PC-9 (cell line): ENCODE measurements around the gene FAM168A. TPM values are rescaled to one million over a fixed set of nuclear protein-coding genes. Genes with fewer than 3 reads are reported as not detected.

ENCODE experiments used
- BruUV-seq: library from RNA; stranded (reverse); fragments of 400-500 nt; replicated peaks from 2 replicates; lab custom pipeline; 2021; lab: Mats Ljungman, UMichigan
- CTCF ChIA-PET: fragments of 300-600 bp; sonication (Branson Sonifier 250); formaldehyde crosslinking; loops from one replicate; lab custom pipeline; 2022; ENCODE audit warnings: antibody characterized with exemption; lab: Charles Lee
- POLR2A ChIA-PET: fragments of 300-600 bp; sonication (Branson Sonifier 250); formaldehyde crosslinking; loops from one replicate; lab custom pipeline; 2022; ENCODE audit warnings: antibody characterized with exemption; ENCODE audit not compliant: unreplicated experiment; lab: Charles Lee
- DNase-seq, 2 experiments: peaks; one replicate each; pipeline versions ENCODE4 v3.0.0 to v3.0.0-alpha.2; 2015 to 2022; ENCODE audit warnings: mixed read lengths in 1 of 2
- H2AFZ ChIP-seq: fragments of 200-600 bp; sonication (generic); 2 replicates; pipeline ENCODE4 v1.8.1; 2017; ENCODE audit warnings: antibody characterized with exemption
- H3F3A ChIP-seq: fragments of 200-600 bp; sonication (generic); 2 replicates; pipeline ENCODE4 v1.8.1; 2017; ENCODE audit warnings: antibody characterized with exemption, mild to moderate bottlenecking, low read depth; ENCODE audit not compliant: insufficient read depth
- H3K27ac ChIP-seq: fragments of 200-600 bp; sonication (generic); 2 replicates; pipeline ENCODE4 v1.6.1; 2016; ENCODE audit warnings: mixed run types
- H3K27me3 ChIP-seq: fragments of 200-600 bp; sonication (generic); 2 replicates; pipeline ENCODE4 v1.6.1; 2016; ENCODE audit warnings: low read depth, mixed run types; ENCODE audit not compliant: insufficient read depth
- H3K36me3 ChIP-seq: fragments of 200-600 bp; sonication (generic); 2 replicates; pipeline ENCODE4 v1.6.1; 2016; ENCODE audit warnings: low read depth, mixed run types
- H3K4me1 ChIP-seq: fragments of 200-600 bp; sonication (generic); replicated peaks from 2 replicates; pipeline ENCODE4 v1.6.1; 2016; ENCODE audit warnings: mixed run types; ENCODE audit not compliant: insufficient read depth
- H3K4me2 ChIP-seq: fragments of 200-600 bp; sonication (generic); 2 replicates; pipeline ENCODE4 v1.6.1; 2017; ENCODE audit warnings: mixed run types
- H3K4me3 ChIP-seq: fragments of 200-600 bp; sonication (generic); 2 replicates; pipeline ENCODE4 v1.6.1; 2016; ENCODE audit warnings: mixed run types
- H3K79me2 ChIP-seq: fragments of 200-600 bp; sonication (generic); 2 replicates; pipeline ENCODE4 v1.6.1; 2017; ENCODE audit warnings: low read depth, mixed run types
- H3K9me2 ChIP-seq: fragments of 200-600 bp; sonication (generic); 2 replicates; pipeline ENCODE4 v1.8.1; 2017; ENCODE audit warnings: mild to moderate bottlenecking; ENCODE audit not compliant: insufficient read depth
- H3K9me3 ChIP-seq: fragments of 200-600 bp; sonication (generic); 2 replicates; pipeline ENCODE4 v1.8.1; 2016; ENCODE audit warnings: low read depth; ENCODE audit not compliant: insufficient read depth
- H4K20me1 ChIP-seq: fragments of 200-600 bp; sonication (generic); 2 replicates; pipeline ENCODE4 v1.8.1; 2017; ENCODE audit not compliant: insufficient read depth
- CTCF ChIP-seq: fragments of 200-600 bp; sonication (generic); conservative IDR thresholded peaks from 2 replicates; pipeline ENCODE4 v1.6.1; 2017; ENCODE audit warnings: mixed run types, antibody characterized with exemption, mild to moderate bottlenecking, moderate library complexity
- EZH2 ChIP-seq: fragments of 200-600 bp; sonication (generic); IDR thresholded peaks from 2 replicates; pipeline ENCODE4 v1.8.0; 2017; ENCODE audit warnings: antibody characterized with exemption, low read depth
- intact Hi-C: fragments of 100-400 bp; cut with micrococcal nuclease; formaldehyde crosslinking; loops from one replicate; pipeline ENCODE4 v1.10.0; 2022; ENCODE audit not compliant: unreplicated experiment
- total RNA-seq: library from RNA; stranded (reverse); gene quantifications from 2 replicates; pipeline ENCODE4 v1.2.3, GENCODE V29; 2021

Gene FAM168A
- total RNA-seq, 1 experiment from 2014 or later, result 51.2 TPM

- Histone ChIP-seq H4K20me1 (no peaks in the 10 kb centered on the region; the same call in 1 of the 2 replicates), H3K9me2 (no peaks in the 10 kb centered on the region), H3K4me3 (no peak overlapping the region), H3K36me3 (no peaks in the 10 kb centered on the region), H3K27ac (no peak overlapping the region), H3K4me2 (no peak overlapping the region), H3K79me2 (no peaks in the 10 kb centered on the region), H2AFZ (no peak overlapping the region), H3K4me1 (no peaks in the 10 kb centered on the region), H3F3A (no peaks in the 10 kb centered on the region), H3K27me3 (no peaks in the 10 kb centered on the region), H3K9me3 (no peaks in the 10 kb centered on the region)
- TF ChIP-seq CTCF (no peak), EZH2 (no peak)
- intact Hi-C loops, result no loop called here
- ChIA-PET CTCF (no interaction called here), POLR2A (no interaction called here)
- no TSS peak for BruUV-seq
- no peak for DNase-seq
These were observed 199.8 kb downstream of the FAM168A start for GRCh38 chr11:73398132-73398526.

GRCh38 chr11:73397468-73398131, 200.3 kb downstream of the FAM168A start:
- H3K4me3 ChIP-seq, result no peak overlapping the region
- no peak overlapping the region for H3K4me2 ChIP-seq
- no TSS peak for BruUV-seq
- no peaks in the 10 kb centered on the region for H3K4me1 ChIP-seq
- H3K79me2 ChIP-seq, result no peaks in the 10 kb centered on the region
- H2AFZ ChIP-seq, result no peak overlapping the region
- no peaks in the 10 kb centered on the region; the same call in 1 of the 2 replicates for H4K20me1 ChIP-seq
- intact Hi-C loops, result no loop called here
- TF ChIP-seq CTCF (no peak), EZH2 (no peak)
- H3K27ac ChIP-seq, result no peak overlapping the region
- H3F3A ChIP-seq, result no peaks in the 10 kb centered on the region
- DNase-seq, result no peak
- CTCF ChIA-PET, result interaction anchor here (0.9 kb wide), 1 partner anchor 18 kb away, joined by 3 read pairs; no protein-coding TSS in a partner anchor
- H3K27me3 ChIP-seq, result no peaks in the 10 kb centered on the region
- no peaks in the 10 kb centered on the region for H3K36me3 ChIP-seq
- POLR2A ChIA-PET, result no interaction called here
- no peaks in the 10 kb centered on the region for H3K9me3 ChIP-seq
- no peaks in the 10 kb centered on the region for H3K9me2 ChIP-seq

GRCh38 chr11:73396985-73397384, 200.9 kb downstream of the FAM168A start:
- intact Hi-C loops, result no loop called here

More at GRCh38 chr11:73396985-73397384, 200.9 kb downstream of the FAM168A start:
- Histone ChIP-seq H4K20me1 (no peaks in the 10 kb centered on the region; the same call in 1 of the 2 replicates), H3K4me3 (no peak overlapping the region), H3K9me3 (no peaks in the 10 kb centered on the region), H2AFZ (no peak overlapping the region), H3K27ac (no peak overlapping the region), H3K27me3 (no peaks in the 10 kb centered on the region), H3K36me3 (no peaks in the 10 kb centered on the region), H3K4me2 (no peak overlapping the region), H3K79me2 (no peaks in the 10 kb centered on the region), H3K4me1 (no peaks in the 10 kb centered on the region), H3K9me2 (no peaks in the 10 kb centered on the region), H3F3A (no peaks in the 10 kb centered on the region)
- POLR2A ChIA-PET, result interaction anchor here (0.7 kb wide), 1 partner anchor 558 kb away, joined by 5 read pairs; no protein-coding TSS in a partner anchor
- CTCF ChIA-PET, result interaction anchor here (0.9 kb wide), 1 partner anchor 18 kb away, joined by 3 read pairs; no protein-coding TSS in a partner anchor
- BruUV-seq, result no TSS peak
- TF ChIP-seq CTCF (no peak), EZH2 (no peak)
- no peak for DNase-seq
